Glutamatergic neuron (in vitro differentiated cells): ENCODE measurements around the gene PORCN. TPM values are rescaled to one million over a fixed set of nuclear protein-coding genes. Genes with fewer than 3 reads are reported as not detected.

Experiments used
- DNase-seq: peaks from one replicate; pipeline ENCODE4 v3.0.0; 2022
- H3K27ac Mint-ChIP-seq: one replicate; pipeline ENCODE4 v1.8.0; 2020; ENCODE audit warnings: mild to moderate bottlenecking, mixed read lengths, inconsistent platforms; ENCODE audit not compliant: unreplicated experiment
- H3K27me3 Mint-ChIP-seq: one replicate; pipeline ENCODE4 v1.8.0; 2020; ENCODE audit warnings: mild to moderate bottlenecking, moderate library complexity, mixed read lengths, inconsistent platforms; ENCODE audit not compliant: unreplicated experiment
- H3K36me3 Mint-ChIP-seq: one replicate; pipeline ENCODE4 v1.8.0; 2020; ENCODE audit warnings: mild to moderate bottlenecking, mixed read lengths, inconsistent platforms; ENCODE audit not compliant: unreplicated experiment
- H3K4me1 Mint-ChIP-seq: one replicate; pipeline ENCODE4 v1.8.0; 2020; ENCODE audit warnings: mild to moderate bottlenecking, low read depth, mixed read lengths, inconsistent platforms; ENCODE audit not compliant: unreplicated experiment
- H3K4me3 Mint-ChIP-seq: one replicate; pipeline ENCODE4 v1.8.0; 2020; ENCODE audit warnings: mild to moderate bottlenecking, mixed read lengths, inconsistent platforms; ENCODE audit not compliant: unreplicated experiment
- H3K9me3 Mint-ChIP-seq: one replicate; pipeline ENCODE4 v1.8.0; 2020; ENCODE audit warnings: mild to moderate bottlenecking, moderate library complexity, mixed read lengths, inconsistent platforms; ENCODE audit not compliant: unreplicated experiment
- CTCF ChIP-seq: fragments of 200-600 bp; sonication (generic); IDR thresholded peaks from one replicate; pipeline ENCODE4 v1.5.0; 2021; ENCODE audit not compliant: partially characterized antibody, unreplicated experiment
- total RNA-seq: library from RNA; stranded (reverse); fragmentation: NEBNext Ultra II Directional; extraction: Animal tissue kit (Norgen Biotek cat#: 25700); gene quantifications from one replicate; pipeline ENCODE4 v1.2.1, GENCODE V29; 2021; ENCODE audit not compliant: unreplicated experiment

Gene PORCN
- total RNA-seq, 1 donor from 2014 or later: 18.6 TPM

- Mint-ChIP-seq H3K9me3 (peaks cover 2% of the 10 kb centered on the region), H3K36me3 (no peaks in the 10 kb centered on the region), H3K4me3 (no peak overlapping the region), H3K27me3 (peaks cover 2% of the 10 kb centered on the region), H3K4me1 (no peaks in the 10 kb centered on the region), H3K27ac (peak overlapping the region; percentile 65)
- DNase-seq: no peak
- no peak for TF ChIP-seq CTCF
These were observed 22.7 kb downstream of the PORCN start for GRCh38 chrX:48531358-48531959.

GRCh38 chrX:48532161-48532560 lies 23.4 kb downstream of the PORCN start:
- H3K4me3 Mint-ChIP-seq: no peak overlapping the region
- H3K27ac Mint-ChIP-seq: no peak overlapping the region
- no peaks in the 10 kb centered on the region for H3K36me3 Mint-ChIP-seq
- DNase-seq: no peak
- TF ChIP-seq CTCF: no peak
- H3K27me3 Mint-ChIP-seq: peaks cover 2% of the 10 kb centered on the region
- H3K9me3 Mint-ChIP-seq: peaks cover 2% of the 10 kb centered on the region
- H3K4me1 Mint-ChIP-seq: no peaks in the 10 kb centered on the region

- TF ChIP-seq CTCF: no peak
- peaks cover 2% of the 10 kb centered on the region for H3K9me3 Mint-ChIP-seq
These were observed 24.4 kb downstream of the PORCN start for GRCh38 chrX:48533165-48533564.

GRCh38 chrX:48538641-48539344 lies 30.0 kb downstream of the PORCN start:
- peaks cover 4% of the 10 kb centered on the region for H3K27me3 Mint-ChIP-seq
- H3K36me3 Mint-ChIP-seq: no peaks in the 10 kb centered on the region
- no peak for TF ChIP-seq CTCF
- H3K9me3 Mint-ChIP-seq: peaks cover 4% of the 10 kb centered on the region
- no peak overlapping the region for H3K27ac Mint-ChIP-seq
- H3K4me3 Mint-ChIP-seq: peak overlapping the region; percentile 77
- no peak for DNase-seq
- peaks cover 5% of the 10 kb centered on the region for H3K4me1 Mint-ChIP-seq

More at GRCh38 chrX:48533165-48533564, 24.4 kb downstream of the PORCN start:
- H3K27ac Mint-ChIP-seq: no peak overlapping the region
- H3K36me3 Mint-ChIP-seq: no peaks in the 10 kb centered on the region
- H3K4me1 Mint-ChIP-seq: no peaks in the 10 kb centered on the region
- DNase-seq: no peak
- H3K27me3 Mint-ChIP-seq: peaks cover 2% of the 10 kb centered on the region
- H3K4me3 Mint-ChIP-seq: no peak overlapping the region
